Natural killer cell (primary cell): ENCODE results near the gene LDLRAP1. TPM values are rescaled to one million over a fixed set of nuclear protein-coding genes. Genes with fewer than 3 reads are reported as not detected.

ENCODE experiments used
- ATAC-seq, 3 donors: fragments of 150-1000 bp in 2 of 3; fragments of 200-7000 bp in 1 of 3; cut with Tn5 transposase; 1 replicate in 1 of 3; 2 replicates in 2 of 3; pipeline ENCODE4 v1.10.0; 2021; ENCODE audit warnings: mild to moderate bottlenecking in 2 of 3, moderate library complexity in 2 of 3
- DNase-seq, 2 donors: peaks; one replicate each; pipeline versions ENCODE4 v3.0.0 to v3.0.0-alpha.2; 2013 to 2021; ENCODE audit warnings: mixed read lengths in 1 of 2
- H3K27ac ChIP-seq: one replicate; pipeline ENCODE4 v1.5.1; 2013; ENCODE audit warnings: mild to moderate bottlenecking, low read length
- H3K27me3 ChIP-seq: one replicate; pipeline ENCODE4 v1.6.1; 2013; ENCODE audit warnings: low read length; ENCODE audit not compliant: control insufficient read depth, insufficient read depth
- H3K36me3 ChIP-seq: one replicate; pipeline ENCODE4 v1.6.1; 2013; ENCODE audit warnings: low read length; ENCODE audit not compliant: control insufficient read depth, insufficient read depth
- H3K4me1 ChIP-seq: one replicate; pipeline ENCODE4 v1.6.1; 2013; ENCODE audit warnings: low read length; ENCODE audit not compliant: control insufficient read depth, insufficient read depth
- H3K4me3 ChIP-seq: one replicate; pipeline ENCODE4 v1.5.1; 2013; ENCODE audit warnings: low read length
- H3K9me3 ChIP-seq: one replicate; pipeline ENCODE4 v1.6.1; 2013; ENCODE audit warnings: low read length; ENCODE audit not compliant: control insufficient read depth, insufficient read depth
- H3K27ac Mint-ChIP-seq, 2 donors: one replicate each; pipeline ENCODE4 v1.8.0; 2022; ENCODE audit warnings: mild to moderate bottlenecking in 2 of 2, mixed read lengths in 2 of 2, moderate library complexity in 1 of 2
- H3K27me3 Mint-ChIP-seq, 2 donors: one replicate each; pipeline ENCODE4 v1.8.0; 2022; ENCODE audit warnings: low read depth in 2 of 2, mixed read lengths in 2 of 2
- H3K36me3 Mint-ChIP-seq: one replicate; pipeline ENCODE4 v1.8.0; 2022; ENCODE audit warnings: mixed read lengths
- H3K4me1 Mint-ChIP-seq, 2 donors: one replicate each; pipeline ENCODE4 v1.8.0; 2022; ENCODE audit warnings: mixed read lengths in 2 of 2
- H3K4me3 Mint-ChIP-seq: one replicate; pipeline ENCODE4 v1.8.0; 2022; ENCODE audit warnings: mild to moderate bottlenecking, moderate library complexity, mixed read lengths
- H3K9me3 Mint-ChIP-seq, 2 donors: one replicate each; pipeline ENCODE4 v1.8.0; 2022; ENCODE audit warnings: mixed read lengths in 2 of 2
- CTCF ChIP-seq: fragments of 200-600 bp; IDR thresholded peaks from one replicate; pipeline ENCODE4 v1.8.0; 2022; ENCODE audit warnings: antibody characterized with exemption
- WGBS: methylation state at CpG from one replicate; pipeline ENCODE4 v1.1.7; 2013; ENCODE audit warnings: missing lambda C conversion rate; ENCODE audit not compliant: insufficient coverage; 5-methylcytosine and 5-hydroxymethylcytosine counted together
- intact Hi-C: fragments of 100-400 bp; cut with micrococcal nuclease; formaldehyde crosslinking; loops from one replicate; pipeline ENCODE4 v1.14.2; 2022
- total RNA-seq, 4 donors: library from RNA; stranded (reverse); fragments of 120-200 nt in 1 of 4; gene quantifications; one replicate each; pipeline versions ENCODE4 v1.2.3 to v1.2.4, GENCODE V29; 2013 to 2022

Gene LDLRAP1
- total RNA-seq, 3 donors from 2014 or later (not counting 1 experiment from before 2014, with no cell fraction given): 25.2 to 34.0 (median 27.4) TPM

DNA sequence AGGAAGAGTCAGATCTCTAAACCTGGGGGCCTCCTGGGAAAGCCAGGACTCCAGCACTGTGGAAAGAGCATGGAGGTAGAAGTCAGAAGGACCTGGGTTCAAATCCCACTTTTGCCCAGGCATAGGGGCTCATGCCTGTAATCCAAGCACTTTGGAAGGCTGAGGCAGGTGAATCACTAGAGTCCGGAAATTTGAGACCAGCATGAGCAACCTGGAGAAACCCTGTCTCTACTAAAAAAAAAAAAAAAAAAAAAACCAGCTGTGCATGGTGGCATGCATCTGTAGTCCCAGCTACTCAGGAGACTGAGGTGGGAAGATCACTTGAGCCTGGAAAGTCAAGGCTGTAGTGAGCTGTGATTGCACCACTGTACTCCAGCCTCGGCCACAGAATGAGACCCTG is 31.8 kb downstream of the LDLRAP1 start:
- Mint-ChIP-seq H3K4me1 (peaks cover 0 to 11% of the 10 kb centered on the region in 2 donors), H3K9me3 (no peaks in the 10 kb centered on the region), H3K4me3 (no peak overlapping the region), H3K36me3 (no peaks in the 10 kb centered on the region), H3K27ac (no peak overlapping the region), H3K27me3 (peaks cover 0 to 2% of the 10 kb centered on the region in 2 donors)
- 100% methylated on average over 1 of the region's 2 CpGs for WGBS
- Histone ChIP-seq H3K27ac (no peak overlapping the region), H3K9me3 (no peaks in the 10 kb centered on the region), H3K4me3 (no peak overlapping the region), H3K36me3 (no peaks in the 10 kb centered on the region), H3K4me1 (peaks cover 11% of the 10 kb centered on the region), H3K27me3 (no peaks in the 10 kb centered on the region)
- no peak for TF ChIP-seq CTCF
- ATAC-seq (no peak), DNase-seq (no peak)
- intact Hi-C loops: no loop called here

- no peak overlapping the region for H3K4me3 ChIP-seq
- WGBS: 86% methylated on average over 15 of the region's 18 CpGs
- peaks cover 11% of the 10 kb centered on the region for H3K4me1 ChIP-seq
- no peak overlapping the region for H3K27ac Mint-ChIP-seq
- H3K9me3 Mint-ChIP-seq: no peaks in the 10 kb centered on the region
- no peak overlapping the region for H3K4me3 Mint-ChIP-seq
- H3K36me3 Mint-ChIP-seq: no peaks in the 10 kb centered on the region
- H3K4me1 Mint-ChIP-seq: peaks cover 0 to 11% of the 10 kb centered on the region in 2 donors
- DNase-seq: no peak
- no peak for ATAC-seq
- H3K27me3 ChIP-seq: no peaks in the 10 kb centered on the region
- no peak overlapping the region for H3K27ac ChIP-seq
- no peaks in the 10 kb centered on the region for H3K9me3 ChIP-seq
- H3K36me3 ChIP-seq: no peaks in the 10 kb centered on the region
- TF ChIP-seq CTCF: no peak
- H3K27me3 Mint-ChIP-seq: peaks cover 0 to 5% of the 10 kb centered on the region in 2 donors
- intact Hi-C loops: no loop called here
Measured at GRCh38 chr1:25576459-25577133, 33.2 kb downstream of the LDLRAP1 start.

- Mint-ChIP-seq H3K4me1 (peaks cover 0 to 11% of the 10 kb centered on the region in 2 donors), H3K9me3 (no peaks in the 10 kb centered on the region), H3K36me3 (no peaks in the 10 kb centered on the region), H3K27ac (no peak overlapping the region), H3K27me3 (peaks cover 0 to 5% of the 10 kb centered on the region in 2 donors), H3K4me3 (no peak overlapping the region)
- no peak for ATAC-seq
- Histone ChIP-seq H3K27me3 (no peaks in the 10 kb centered on the region), H3K27ac (no peak overlapping the region), H3K36me3 (no peaks in the 10 kb centered on the region), H3K9me3 (no peaks in the 10 kb centered on the region), H3K4me3 (no peak overlapping the region), H3K4me1 (peaks cover 10% of the 10 kb centered on the region)
- no peak for TF ChIP-seq CTCF
- intact Hi-C loops: no loop called here
- DNase-seq: no peak
- WGBS: 84% methylated on average over 21 of the region's 21 CpGs
Measured at GRCh38 chr1:25577134-25577920, 33.9 kb downstream of the LDLRAP1 start.
